HL-60/S4 treated with retinoic acid at 250 ng/mL for 4 days and 3 days (cell line): ENCODE measurements around the gene ADAM8.
"Not testable (repeated sequence)": the region's sequence is repeated elsewhere in the genome, so short reads cannot be mapped to it uniquely, and the experiment has no call there.

Experiments used
- in situ Hi-C: fragments of 300-500 bp; cut with MboI; formaldehyde crosslinking; loops from 2 replicates; pipeline ENCODE4 v1.7.0; 2022; ENCODE audit warnings: low sequenced_read_pairs

The ADAM8 gene

GRCh38 chr10:133270204-133270603 lies 6.5 kb downstream of the ADAM8 start:
- in situ Hi-C loops, result no loop called here

DNA sequence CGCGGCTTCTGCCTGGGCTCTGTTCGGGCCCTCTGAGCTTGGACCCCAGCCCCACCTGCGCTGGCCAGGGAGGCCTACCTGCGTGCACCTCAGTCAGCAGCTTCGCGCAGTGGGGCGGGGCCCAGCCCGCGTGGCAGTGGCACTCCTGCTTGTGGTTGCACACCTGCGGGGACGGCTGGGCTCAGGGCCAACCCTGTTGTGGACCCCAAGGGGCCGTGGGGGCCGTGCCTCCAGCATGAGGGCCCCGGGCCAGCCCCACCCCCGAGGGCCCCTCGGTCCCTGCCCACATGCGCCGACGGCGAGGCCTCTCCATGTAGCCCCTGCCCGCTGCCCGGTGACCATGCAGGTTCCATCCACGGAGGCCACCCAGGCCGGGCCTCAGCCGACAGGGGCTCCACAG lies 7.3 kb downstream of the ADAM8 start:
- in situ Hi-C loops, result no loop called here

- in situ Hi-C loops, result no loop called here
Observed at GRCh38 chr10:133268532-133268931, 8.1 kb downstream of the ADAM8 start.

DNA sequence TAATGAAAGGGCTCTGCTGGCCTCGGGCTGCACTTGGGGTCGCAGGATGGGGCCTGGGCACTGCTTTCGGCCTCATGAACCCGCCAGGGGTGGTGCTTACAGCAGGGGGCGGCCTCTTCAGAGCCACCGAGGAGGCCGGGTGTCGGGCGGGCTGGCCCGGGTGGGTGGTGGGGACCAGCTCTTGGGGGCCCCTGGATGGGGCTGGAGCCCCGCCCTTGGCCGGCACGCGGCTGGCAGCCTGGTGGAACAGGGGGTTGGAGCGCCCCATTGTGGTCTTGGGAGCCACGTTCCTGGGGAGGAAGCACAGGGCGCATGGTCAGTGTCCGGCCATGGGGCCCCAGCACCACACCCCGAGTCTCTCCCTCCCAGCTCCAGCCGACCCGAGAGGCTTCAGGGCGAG lies 8.8 kb downstream of the ADAM8 start:
- in situ Hi-C loops, result no loop called here

DNA sequence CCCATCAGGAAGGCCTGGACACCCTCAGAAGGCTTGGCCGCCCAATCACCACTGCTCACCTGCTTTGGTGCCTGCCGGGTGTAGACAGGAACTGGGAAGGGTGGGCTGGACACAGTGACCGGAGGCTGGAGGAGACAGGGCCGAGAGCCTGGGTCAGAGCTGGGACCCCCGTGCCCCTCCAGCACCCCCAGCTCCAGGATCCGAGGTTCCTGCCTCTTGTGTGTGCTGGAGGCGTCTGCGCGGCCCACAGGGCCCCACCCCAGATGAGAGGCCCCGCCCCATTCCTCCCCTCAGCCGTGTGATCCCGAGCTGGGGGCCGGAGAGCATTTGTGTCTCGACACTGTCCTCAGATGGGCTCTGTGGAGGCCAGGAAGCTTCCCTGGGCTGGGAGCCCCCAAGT lies 9.4 kb downstream of the ADAM8 start:
- in situ Hi-C loops, result no loop called here

DNA sequence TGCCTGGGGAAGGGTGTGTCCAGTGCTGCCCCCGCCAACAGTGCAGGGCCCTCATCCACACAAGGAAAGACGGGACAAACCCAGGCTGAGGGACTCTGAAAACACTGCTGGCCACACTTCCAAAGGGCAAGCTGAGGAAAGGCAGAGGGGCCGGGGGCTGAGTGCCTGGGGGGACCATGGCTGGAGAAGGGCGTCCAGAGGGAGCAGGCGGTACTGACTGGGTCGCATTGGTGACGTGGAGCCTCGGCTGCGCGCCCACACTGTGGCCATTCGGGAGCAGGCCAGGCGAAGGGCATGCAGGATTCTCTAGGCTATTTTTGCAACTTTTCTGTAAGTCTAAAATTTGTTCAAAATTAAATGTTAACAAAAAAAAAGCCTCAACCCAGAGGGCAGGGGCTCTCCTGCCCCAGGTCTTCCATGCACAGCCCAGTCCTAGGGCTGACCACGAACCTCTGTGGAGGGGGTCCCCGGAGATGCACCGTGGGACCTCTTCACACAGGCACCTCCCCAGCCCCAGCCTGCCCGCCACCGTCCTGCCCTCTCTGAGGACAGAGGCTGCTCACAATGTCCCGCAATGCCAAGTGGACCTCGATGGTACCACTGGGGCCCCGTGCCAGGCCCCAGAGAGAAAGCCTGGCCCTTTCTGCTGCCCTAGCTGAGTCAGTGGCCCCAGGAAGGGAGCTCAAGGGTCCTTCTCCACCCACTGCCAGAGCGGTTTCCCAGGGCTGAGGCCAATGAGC lies 10.4 kb downstream of the ADAM8 start:
- in situ Hi-C loops, result no loop called here

DNA sequence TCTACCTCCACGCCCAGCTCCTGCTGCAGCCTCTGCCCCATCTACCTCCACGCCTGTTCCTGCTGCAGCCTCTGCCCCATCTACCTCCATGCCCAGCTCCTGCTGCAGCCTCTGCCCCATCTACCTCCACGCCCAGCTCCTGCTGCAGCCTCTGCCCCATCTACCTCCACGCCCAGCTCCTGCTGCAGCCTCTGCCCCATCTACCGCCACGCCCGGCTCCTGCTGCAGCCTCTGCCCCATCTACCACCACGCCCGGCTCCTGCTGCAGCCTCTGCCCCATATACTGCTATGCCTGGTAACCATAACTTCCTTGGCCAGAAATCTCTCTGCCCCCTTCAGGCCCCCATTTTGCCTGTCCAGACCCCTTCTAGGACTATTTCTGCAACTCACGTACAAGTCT lies 11.6 kb downstream of the ADAM8 start:
- in situ Hi-C loops, result not testable (repeated sequence)

- in situ Hi-C loops, result no loop called here
Observed at GRCh38 chr10:133264461-133264860, 12.2 kb downstream of the ADAM8 start.

GRCh38 chr10:133263674-133264073 lies 13.0 kb downstream of the ADAM8 start:
- in situ Hi-C loops, result no loop called here

- in situ Hi-C loops, result no loop called here
Observed at GRCh38 chr10:133262696-133263095, 14.0 kb downstream of the ADAM8 start.

DNA sequence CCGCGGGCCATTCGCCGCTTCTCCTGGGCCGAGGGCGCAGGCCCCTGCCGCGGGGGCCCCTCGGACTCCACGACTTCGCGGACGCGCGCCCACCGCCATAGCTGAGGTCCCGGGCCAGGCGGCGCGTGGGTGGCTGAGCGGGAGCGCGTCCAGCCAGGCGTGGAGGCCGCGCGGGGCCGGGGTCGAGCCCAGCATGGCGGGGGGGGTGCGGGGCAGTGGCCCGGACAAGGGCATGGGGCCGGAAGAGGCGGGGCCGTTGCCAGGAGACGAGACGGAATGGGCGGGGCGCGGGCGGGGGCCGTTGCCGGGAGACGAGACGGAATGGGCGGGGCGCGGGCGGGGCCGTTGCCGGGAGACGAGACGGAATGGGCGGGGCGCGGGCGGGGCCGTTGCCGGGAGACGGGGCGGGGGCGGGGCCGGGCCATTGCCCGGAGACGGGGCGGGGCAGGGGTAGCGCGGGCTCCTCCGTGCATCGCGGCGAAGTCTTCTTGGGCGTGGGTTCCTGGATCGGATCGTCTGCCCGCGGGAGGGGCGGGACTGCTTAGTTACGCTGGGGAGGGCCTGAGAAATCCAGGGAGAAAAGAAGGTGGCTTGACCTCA lies 14.8 kb downstream of the ADAM8 start:
- in situ Hi-C loops, result no loop called here

DNA sequence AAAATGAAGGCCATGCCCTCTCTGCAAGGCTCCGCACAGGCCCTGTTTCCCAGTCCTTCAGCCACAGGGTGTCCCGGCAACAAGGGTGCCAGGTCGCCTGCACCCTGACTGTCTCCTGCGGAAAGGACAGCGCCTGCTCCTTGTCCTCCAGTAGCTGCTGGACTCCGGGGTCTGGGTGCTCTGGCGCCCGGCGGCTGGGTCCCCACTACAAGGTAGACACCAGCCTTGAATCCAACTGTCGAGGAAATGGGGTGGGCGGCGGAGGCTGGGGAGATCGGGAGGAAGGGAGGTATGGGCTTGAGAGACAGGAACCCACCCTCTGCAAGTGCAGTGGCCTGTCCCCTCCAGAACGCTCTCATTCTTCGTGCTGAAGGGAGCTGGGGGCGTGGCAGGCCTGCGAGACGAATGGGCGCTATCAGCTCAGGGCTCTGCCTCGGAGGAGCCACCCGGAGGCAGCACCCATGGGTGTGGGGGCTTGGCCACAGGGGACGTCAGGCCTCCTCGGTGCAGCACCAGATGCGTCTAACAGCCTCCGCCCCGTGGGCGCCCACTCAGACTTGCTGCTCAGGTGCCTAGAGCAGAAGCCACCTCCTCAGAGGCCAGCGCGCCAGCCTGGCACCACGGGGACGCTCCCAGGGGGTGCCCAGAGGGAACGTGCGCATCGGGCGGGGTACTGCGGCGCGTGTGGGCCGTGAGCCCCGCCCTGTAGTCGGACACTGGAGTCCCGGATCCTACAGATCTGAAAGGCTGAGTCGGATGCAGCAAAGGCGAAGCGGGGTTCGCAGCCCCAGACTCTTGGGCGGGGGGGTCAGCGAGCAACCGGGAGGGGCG lies 15.6 kb downstream of the ADAM8 start:
- in situ Hi-C loops, result no loop called here

- in situ Hi-C loops, result no loop called here
Observed at GRCh38 chr10:133259602-133259989, 17.1 kb downstream of the ADAM8 start.

GRCh38 chr10:133258818-133259601 lies 17.7 kb downstream of the ADAM8 start:
- in situ Hi-C loops, result no loop called here

DNA sequence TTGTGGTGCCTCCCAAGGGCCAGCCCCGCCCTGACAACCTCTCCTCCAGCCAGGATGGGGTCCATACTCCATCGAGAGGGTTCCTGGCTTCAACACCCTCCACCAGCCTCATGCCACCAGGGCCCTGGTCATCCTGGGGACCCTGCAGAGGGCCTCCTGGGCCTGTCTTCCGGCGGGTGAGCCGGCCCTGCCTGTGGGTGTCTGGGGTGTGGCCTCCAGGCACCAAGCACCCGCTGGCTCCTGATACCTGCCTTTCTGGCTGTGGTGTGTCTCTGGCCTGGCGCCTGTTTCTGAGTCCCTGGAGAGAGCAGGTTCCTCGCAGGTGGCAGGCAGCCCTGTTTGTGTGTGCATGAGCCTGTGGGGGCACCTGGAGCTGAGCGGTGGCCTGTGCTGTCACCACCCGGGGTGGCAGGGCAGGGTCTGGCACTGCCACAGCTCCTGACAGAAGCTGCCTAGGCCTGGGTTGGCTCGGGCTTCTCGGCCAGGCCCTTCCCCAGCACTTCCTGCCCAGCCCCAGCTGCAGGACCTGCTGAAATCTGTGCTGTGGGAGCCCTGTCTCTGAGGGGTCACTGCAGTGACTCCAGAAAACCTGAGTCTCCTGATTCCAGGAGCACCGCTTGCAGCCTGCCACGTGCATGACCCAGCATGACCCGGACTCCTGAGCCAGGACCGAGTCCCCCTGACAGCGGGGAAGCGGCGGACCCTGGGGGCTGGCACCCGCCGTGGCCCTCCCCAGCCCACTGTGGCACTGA lies 18.4 kb downstream of the ADAM8 start:
- in situ Hi-C loops, result no loop called here

DNA sequence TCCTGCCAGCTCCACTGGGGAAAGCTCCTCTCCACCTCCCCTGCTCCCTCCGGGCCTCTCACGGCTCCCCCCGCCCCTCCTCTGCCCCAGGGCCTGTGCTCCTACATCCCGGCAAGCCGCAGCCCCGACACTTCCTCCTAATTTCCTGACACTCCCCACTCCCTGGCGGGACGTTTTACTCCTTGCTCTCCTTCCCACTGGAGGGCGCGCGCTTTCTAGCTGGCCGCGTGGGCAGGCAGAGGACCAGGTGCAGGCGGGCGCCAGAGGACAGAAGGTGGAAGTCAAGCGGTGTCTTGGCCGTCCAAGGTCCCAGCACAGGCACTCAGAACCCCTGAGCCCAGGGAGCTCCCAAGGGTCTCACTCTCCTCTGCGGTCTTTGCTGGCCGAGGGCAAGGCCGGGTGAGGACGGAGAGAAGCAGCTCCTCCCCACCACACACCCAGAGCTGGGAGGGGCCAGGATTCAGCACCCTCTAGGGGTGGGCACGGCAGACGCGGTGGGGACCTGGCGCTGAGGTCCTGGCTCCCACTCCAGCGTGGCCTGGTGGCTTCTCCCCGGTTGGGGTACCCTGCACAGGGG lies 19.1 kb downstream of the ADAM8 start:
- in situ Hi-C loops, result no loop called here

- in situ Hi-C loops, result no loop called here
Observed at GRCh38 chr10:133255323-133255722, 21.3 kb downstream of the ADAM8 start.

GRCh38 chr10:133254421-133255120 lies 22.1 kb downstream of the ADAM8 start:
- in situ Hi-C loops, result no loop called here

GRCh38 chr10:133253361-133253955 lies 23.2 kb downstream of the ADAM8 start:
- in situ Hi-C loops, result no loop called here
